Panc1 (cell line): ENCODE data around the gene CD6.

Experiments used
- POLR2AphosphoS5 ChIP-seq: IDR thresholded peaks from 2 replicates; pipeline ENCODE4 v1.6.1; 2012; ENCODE audit warnings: mild to moderate bottlenecking, low read depth, low read length, moderate library complexity
- TF ChIP-seq, protein P1 (sequence below): fragments of 450-650 bp; IDR thresholded peaks from 2 replicates; pipeline ENCODE4 v1.5.1; 2017; ENCODE audit warnings: mild to moderate bottlenecking

DNA sequence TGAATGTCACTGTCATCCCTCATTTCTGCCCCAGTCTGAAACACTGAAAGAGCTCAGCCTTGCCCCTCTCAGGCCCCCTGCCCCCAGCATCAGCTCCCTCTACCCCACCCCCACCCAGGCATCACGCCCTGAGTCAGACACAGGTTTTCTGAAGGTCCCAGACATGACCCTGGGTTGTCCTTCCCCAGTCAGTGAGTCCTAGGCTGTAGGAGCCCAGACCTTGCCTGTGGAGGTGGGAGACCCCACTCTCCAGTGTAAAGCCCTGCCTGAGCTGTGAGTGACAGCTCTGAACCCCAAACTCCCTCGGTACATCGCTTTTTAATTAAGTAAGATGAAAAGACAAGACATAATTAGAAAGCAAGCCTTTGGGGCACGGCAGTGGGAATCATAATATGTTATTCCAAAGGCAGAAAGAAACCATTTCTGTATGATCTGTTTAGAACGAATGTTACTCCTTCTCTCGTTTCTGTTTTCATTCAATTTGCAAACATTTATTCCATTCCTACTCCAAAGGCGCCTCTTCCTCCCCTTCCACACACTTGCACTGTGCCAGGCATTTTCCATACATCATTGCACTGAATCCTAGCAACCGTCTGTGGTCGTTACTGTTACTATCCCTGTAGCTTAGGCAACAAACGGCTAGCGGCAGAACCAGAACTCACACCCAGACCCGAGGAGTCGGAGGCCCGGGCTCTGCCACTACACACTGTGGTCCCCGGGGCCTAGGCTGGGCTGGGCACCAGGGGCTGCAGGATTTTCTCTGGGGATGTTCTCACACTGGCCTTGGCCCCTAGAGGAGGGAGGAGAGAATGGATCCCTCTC is 63.4 kb downstream of the CD6 start:
- TF ChIP-seq, protein P1, sequence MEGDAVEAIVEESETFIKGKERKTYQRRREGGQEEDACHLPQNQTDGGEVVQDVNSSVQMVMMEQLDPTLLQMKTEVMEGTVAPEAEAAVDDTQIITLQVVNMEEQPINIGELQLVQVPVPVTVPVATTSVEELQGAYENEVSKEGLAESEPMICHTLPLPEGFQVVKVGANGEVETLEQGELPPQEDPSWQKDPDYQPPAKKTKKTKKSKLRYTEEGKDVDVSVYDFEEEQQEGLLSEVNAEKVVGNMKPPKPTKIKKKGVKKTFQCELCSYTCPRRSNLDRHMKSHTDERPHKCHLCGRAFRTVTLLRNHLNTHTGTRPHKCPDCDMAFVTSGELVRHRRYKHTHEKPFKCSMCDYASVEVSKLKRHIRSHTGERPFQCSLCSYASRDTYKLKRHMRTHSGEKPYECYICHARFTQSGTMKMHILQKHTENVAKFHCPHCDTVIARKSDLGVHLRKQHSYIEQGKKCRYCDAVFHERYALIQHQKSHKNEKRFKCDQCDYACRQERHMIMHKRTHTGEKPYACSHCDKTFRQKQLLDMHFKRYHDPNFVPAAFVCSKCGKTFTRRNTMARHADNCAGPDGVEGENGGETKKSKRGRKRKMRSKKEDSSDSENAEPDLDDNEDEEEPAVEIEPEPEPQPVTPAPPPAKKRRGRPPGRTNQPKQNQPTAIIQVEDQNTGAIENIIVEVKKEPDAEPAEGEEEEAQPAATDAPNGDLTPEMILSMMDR, result no peak
- no peak for TF ChIP-seq POLR2AphosphoS5
